HG02870 (cell line): Measurements from ENCODE around the gene CNST.
A peak's percentile ranks its signal among the peaks of the same experiment; 100 is the strongest.

Experiments
- ATAC-seq: cut with Tn5 transposase; IDR thresholded peaks from one replicate; pipeline ENCODE4 v1.9.1; 2021; ENCODE audit warnings: mild to moderate bottlenecking, moderate library complexity; ENCODE audit not compliant: unreplicated experiment

CNST gene

GRCh38 chr1:246566128-246566812 is at the start of gene CNST, which contains the start of gene TFB2M:
TSS of gene CNST (plus strand) at chr1:246566456. CDS start at chr1:246591563, 25,107 bp downstream.
TSS of gene TFB2M (minus strand) at chr1:246566261. CDS start at chr1:246566138, 123 bp downstream.
- peak; percentile 93 for ATAC-seq

- ATAC-seq = no peak
These were observed 48.9 kb upstream of the CNST start for GRCh38 chr1:246517391-246517790.

GRCh38 chr1:246518456-246519205 is 47.6 kb upstream of the CNST start:
- no peak for ATAC-seq

- no peak for ATAC-seq
These were observed 46.7 kb upstream of the CNST start for GRCh38 chr1:246519514-246519913.

GRCh38 chr1:246526380-246526779 is 39.9 kb upstream of the CNST start:
- no peak for ATAC-seq

GRCh38 chr1:246526915-246527314 is 39.3 kb upstream of the CNST start:
- ATAC-seq = no peak

GRCh38 chr1:246527402-246528088 is 38.7 kb upstream of the CNST start:
- no peak for ATAC-seq

- ATAC-seq = no peak
These were observed 37.1 kb upstream of the CNST start for GRCh38 chr1:246528933-246529731.

- no peak for ATAC-seq
These were observed 35.8 kb upstream of the CNST start for GRCh38 chr1:246530482-246530881.

GRCh38 chr1:246532519-246532918 is 33.7 kb upstream of the CNST start:
- no peak for ATAC-seq

GRCh38 chr1:246533371-246533905 is 32.8 kb upstream of the CNST start:
- no peak for ATAC-seq

GRCh38 chr1:246534114-246534513 is 32.1 kb upstream of the CNST start:
- ATAC-seq = no peak

- no peak for ATAC-seq
These were observed 28.8 kb upstream of the CNST start for GRCh38 chr1:246537441-246537840.

- ATAC-seq = no peak
These were observed 28.4 kb upstream of the CNST start for GRCh38 chr1:246537887-246538286.

- no peak for ATAC-seq
These were observed 25.3 kb upstream of the CNST start for GRCh38 chr1:246540738-246541491.

GRCh38 chr1:246544001-246544400 is 22.3 kb upstream of the CNST start:
- no peak for ATAC-seq

- ATAC-seq = no peak
These were observed 16.6 kb upstream of the CNST start for GRCh38 chr1:246549665-246550064.

GRCh38 chr1:246550402-246550801 is 15.9 kb upstream of the CNST start:
- ATAC-seq = no peak

- no peak for ATAC-seq
These were observed 14.1 kb upstream of the CNST start for GRCh38 chr1:246552110-246552509.

- ATAC-seq = no peak
These were observed 12.1 kb upstream of the CNST start for GRCh38 chr1:246554201-246554600.
